HG03066 (cell line): Measurements from ENCODE around the gene GIMAP5.
"Not testable (repeated sequence)": the region's sequence is repeated elsewhere in the genome, so short reads cannot be mapped to it uniquely, and the experiment has no call there.

Source experiments
- ATAC-seq: cut with Tn5 transposase; IDR thresholded peaks from one replicate; pipeline ENCODE4 v1.9.1; 2021; ENCODE audit warnings: low read depth; ENCODE audit not compliant: unreplicated experiment

Gene GIMAP5

DNA sequence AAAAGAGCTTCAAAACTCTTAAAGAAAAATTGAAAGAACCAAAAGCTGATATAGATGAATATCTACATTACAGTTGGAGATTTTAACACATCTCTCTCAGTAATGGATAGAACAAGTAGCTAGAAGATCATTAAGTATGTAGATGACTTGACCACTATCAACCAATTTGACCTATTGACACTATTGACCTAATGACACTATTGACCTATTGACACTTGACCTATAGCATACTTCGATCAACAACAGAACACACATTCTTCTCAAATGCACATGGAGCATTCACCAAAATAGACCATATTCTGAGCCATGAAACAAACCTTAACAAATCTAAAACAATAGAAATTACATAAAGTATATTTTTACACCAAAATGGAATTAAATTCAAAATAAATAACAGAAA lies 22.3 kb downstream of the GIMAP5 start:
- no peak for ATAC-seq

- no peak for ATAC-seq
Measured at GRCh38 chr7:150766334-150766709, 29.1 kb downstream of the GIMAP5 start.

DNA sequence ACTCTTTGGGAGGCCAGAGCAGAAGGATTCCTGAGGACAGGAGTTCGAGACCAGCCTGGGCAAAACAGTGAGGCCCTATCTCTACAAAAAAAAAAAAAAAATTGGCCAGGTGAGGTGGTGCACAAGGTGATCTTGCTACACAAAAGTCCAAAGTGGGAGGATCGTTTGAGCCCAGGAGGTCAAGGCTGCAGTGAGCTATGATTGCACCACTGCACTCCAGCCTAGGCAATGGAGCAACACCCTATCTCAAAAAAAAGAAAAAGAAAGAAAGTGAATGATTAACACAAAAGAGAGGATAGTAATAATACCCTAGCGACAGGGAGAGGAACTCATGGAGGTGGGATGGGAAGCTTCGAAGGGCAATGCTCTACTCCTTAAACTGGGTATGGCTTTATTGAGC lies 32.5 kb downstream of the GIMAP5 start:
- no peak for ATAC-seq

DNA sequence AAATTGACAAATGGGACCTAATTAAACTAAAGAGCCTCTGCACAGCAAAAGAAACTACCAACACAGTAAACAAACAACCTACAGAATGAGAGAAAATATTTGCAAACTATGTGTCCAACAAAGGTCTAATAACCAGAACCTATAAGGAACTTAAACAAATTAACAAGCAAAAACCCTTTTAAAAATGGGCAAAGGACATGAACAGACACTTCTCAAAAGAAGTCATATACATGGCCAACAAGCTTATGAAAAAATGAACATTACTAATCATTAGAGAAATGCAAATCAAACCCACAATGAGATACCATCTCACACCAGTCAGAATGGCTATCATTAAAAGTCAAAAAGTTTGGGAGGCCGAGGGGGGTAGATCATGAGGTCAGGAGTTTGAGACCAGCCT lies 36.9 kb downstream of the GIMAP5 start:
- not testable (repeated sequence) for ATAC-seq

DNA sequence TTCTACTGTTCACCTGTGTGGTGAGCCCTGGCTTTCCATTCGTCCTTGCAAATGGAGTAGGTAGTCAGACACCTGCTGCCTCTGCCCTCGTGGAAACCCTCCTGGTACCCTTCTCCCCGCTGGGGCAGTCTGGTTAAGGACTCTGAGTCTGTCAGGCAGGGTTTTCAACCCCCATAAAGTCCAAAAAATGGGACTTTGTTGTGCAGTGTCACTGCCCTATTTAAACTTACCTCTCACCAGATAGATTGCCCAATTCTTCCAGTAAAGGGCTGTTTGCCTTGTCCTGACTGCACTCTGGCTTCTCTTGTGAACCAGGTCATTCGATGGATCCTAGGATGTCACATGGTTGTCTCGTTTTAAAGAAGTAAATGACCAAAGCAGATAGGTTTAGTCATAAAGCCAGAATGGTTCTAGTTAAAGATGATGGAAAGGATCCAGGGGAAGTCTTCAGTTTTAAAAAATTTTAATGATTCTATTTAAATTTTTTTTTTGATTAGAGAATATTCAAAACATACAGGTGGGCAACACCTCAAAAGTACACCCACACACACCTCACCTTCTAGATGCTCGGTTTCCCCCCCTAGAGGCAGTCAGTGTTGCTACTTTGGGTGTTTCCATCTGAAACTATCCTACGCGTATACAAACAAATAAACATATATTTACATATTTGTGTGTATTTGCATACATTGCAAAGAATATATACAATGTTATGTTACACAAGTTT lies 41.0 kb downstream of the GIMAP5 start:
- no peak for ATAC-seq

GRCh38 chr7:150778738-150779301 lies 41.6 kb downstream of the GIMAP5 start:
- ATAC-seq = no peak

DNA sequence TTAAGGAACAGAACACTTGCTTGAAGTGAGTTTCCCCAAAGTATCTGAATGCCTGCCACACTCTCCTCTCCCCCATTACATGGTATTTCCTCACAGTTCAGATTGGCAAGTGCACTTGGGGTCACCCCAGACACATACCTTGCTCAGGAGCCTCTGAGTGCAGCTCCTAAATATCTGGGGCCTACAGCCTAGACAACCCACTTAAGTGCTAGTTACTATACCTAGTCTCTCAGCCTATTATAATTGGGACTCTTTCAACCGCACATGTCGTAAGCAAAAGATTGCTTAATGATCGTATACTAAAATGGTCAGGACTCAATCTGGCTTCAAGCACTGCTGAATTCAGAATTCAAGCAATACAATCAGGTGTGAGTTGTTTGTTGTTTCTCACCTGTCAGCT lies 43.1 kb downstream of the GIMAP5 start:
- ATAC-seq = no peak

DNA sequence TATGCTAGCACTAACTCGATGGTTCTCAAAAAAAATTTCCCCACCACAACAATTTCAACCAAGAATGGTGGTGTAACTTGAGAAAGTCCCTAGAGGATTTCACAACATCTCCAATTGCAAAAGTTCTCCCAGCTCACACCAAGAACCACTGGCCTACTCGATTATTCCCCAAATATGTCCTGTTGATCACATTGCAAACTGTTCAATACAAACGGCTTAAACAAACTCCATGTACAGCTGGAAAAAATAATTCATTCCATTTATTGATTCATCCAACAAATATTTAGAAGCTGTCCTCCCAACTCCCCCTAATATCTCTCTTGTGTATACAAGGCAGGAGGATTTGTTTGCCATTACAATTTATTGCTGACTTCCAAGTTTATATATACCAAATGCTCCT lies 43.9 kb downstream of the GIMAP5 start:
- ATAC-seq = no peak

DNA sequence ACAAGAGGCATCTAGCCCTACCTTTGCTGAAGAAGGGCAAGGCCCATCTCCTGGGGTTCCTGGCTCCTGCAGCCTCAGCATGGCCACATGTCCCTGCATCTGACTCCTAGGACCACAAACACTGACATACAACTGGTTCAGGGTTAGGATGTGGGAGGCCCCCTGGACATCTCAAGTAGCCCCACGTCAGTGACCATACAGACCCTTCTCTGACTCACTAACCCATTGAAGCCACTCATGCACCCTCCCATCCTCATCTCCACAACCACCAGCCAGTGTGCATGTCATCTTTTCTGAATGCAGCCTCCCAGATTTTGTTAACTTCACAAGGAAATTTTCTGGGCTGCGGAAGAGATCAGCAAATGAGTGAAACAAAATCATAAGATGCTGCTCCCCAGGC lies 44.7 kb downstream of the GIMAP5 start:
- ATAC-seq = no peak

DNA sequence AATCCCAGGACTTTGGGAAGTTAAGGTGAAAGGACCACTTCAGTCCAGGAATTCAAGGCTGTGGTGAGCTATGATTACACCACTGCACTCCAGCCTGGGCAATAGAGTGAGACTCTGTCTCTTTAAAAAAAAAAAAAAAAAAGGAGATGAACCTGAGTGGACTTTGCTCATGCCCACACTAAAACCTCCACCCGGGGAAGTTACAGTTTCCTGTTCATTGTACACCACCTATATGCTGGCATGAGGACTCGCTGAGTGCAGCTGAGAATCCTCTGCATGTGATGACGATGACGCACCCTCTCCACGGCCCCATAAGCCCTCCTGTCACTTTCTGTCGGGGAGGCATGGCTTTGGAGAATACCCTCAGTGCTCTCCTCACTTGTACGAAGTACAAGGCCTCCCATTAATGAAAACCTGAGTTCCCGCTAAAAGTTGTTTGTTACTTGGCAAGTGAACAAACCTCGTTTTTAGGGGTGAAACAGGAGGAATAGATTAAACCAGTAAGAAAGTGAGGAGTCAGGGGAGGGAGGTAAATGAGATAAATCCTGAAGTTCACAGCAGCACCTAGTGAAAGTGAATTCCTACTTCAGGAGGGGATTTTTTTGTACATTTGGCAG lies 47.0 kb downstream of the GIMAP5 start:
- ATAC-seq = no peak

DNA sequence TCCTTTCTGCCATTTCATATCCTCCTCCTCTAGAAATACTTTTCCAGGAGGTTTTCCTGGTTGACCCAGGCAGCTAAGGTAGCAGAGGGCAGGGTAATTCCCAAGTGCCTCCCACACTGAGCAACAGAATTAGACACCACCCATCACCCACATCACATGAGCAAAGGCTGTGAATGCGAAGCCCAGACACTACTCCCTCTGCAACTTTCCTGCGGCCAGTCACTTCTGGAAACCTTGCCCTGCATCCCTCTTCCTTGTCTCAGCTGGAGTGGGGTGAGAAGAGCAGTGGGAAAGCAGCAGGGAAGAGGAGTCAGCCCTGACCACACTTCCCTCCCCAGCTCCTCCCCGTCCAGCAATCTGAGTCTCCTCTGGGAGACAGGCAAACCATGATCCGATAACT lies 47.7 kb downstream of the GIMAP5 start:
- ATAC-seq = no peak

DNA sequence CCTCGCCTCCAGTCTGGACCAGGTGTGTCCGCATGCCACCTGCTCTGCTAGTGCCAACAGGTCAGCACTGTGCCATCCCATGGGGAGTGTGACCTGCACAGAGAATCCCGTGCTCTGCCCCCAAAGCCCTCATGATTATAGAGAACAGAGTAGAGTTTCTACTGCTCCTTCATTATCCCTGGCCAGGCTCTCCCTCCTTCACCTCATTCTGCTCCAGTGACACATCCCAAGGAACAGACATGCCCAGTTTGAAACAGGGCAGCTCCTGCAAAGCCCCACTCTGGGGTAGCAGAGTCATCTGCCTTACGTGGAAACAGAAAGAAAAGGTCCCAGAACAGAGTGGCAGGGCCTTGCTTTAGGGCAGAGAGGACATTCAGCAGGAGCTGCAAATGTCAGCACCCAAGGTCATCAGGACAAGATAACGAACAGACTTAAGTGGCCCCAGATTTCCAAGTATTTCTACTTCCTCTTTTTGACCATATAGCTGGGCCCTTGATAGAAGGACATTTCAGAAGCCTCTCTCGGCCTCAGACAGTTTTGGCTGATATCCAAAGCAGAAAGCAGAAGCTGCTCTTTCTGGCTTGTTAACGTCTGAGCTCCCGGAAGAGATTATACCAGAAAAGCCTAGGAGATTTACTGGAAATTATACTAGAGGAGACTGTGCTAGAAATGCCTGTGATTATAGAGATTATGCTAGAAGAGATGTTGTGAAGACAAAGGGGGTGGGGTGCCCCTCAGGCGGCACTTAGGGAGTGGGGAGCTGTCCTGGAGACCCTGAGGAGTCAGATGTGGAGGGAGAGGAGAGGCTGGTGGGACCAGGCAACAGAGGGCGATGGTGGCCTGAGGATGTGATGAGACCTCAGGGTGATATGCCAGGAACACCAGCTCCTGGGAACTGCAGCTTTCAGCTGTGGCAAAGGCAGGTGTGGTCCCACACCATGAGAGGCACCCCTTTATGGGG lies 50.4 kb downstream of the GIMAP5 start:
- no peak for ATAC-seq

GRCh38 chr7:150788474-150789269 lies 51.5 kb downstream of the GIMAP5 start:
- ATAC-seq = no peak

DNA sequence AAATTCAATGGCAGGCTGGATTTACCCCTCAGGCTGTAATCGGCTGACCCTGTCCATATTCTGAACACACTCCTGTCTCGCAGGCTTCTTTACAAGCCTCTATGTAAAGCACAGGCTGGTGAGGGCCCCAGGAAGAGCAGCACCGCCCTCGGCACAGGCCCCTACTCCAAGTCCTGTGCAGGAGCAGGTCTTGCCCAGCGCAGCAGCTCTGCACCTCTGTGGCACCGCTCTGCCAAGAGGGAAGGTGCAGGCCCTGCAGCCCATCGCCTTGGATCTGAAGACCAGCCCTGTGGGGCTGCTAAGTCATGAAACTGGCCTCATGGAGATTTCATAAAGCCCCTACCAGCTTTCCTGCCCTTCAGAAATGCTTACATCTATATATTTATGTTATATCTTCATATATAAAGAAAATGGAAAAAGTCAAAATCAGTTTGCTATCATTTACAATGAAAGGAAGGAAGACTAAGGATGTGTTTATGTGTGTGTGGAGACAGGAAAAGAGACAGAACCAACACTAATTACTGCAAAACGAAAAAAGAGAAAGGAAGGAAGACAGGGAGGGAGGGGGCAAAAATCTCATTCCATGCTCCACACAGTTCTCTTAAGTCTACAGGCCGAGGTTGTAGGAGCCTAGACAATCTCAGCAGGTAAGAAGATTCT lies 53.3 kb downstream of the GIMAP5 start:
- no peak for ATAC-seq

- ATAC-seq = no peak
Measured at GRCh38 chr7:150791304-150791703, 54.1 kb downstream of the GIMAP5 start.

DNA sequence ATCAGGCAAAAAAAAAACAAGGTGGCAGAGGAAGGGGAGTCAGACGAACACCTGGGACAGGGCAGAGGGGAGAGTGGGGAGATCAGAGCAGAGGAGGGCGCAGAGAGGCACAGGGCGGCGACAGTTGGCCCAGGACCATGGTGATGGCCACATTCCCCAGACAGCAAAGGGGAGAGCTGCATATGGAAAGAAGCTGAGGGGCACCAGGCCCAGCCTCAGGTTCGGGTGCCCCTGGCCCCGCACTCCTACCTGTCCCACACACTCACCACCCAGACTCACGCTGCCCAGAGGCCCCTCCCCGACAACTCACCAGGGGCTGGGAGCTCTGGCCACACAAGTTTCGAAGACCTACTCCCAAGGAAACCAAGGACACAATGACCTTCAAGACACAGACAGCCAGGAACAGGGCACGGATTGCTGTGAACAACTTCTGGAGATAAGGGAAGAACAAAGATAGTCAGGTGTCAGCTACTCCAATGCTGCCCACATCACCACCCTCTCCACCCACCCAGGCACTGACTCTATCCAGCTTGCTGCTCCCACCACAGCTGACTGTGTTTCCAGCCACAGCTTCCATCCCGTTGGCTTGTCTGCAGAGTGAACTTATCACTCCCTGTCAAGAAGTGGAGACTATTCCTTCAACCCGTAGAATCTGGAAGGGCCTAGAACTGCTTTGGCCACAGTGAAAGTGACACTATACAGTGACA lies 54.7 kb downstream of the GIMAP5 start:
- ATAC-seq = no peak
